HL-60 (cell line): Measurements from ENCODE around the gene STRIT1.

Experiments used
- DNase-seq, 2 experiments: peaks; one replicate each; pipeline ENCODE4 v3.0.0-alpha.2; 2010 to 2020; ENCODE audit warnings: low read depth in 1 of 2, low spot score in 1 of 2
- H3K27ac ChIP-seq: fragments of 250-450 bp; sonication (Bioruptor Pico); replicated peaks from 2 replicates; pipeline ENCODE4 v1.5.1; 2020; ENCODE audit warnings: mild to moderate bottlenecking, moderate library complexity
- H3K27me3 ChIP-seq: fragments of 250-450 bp; sonication (Bioruptor Pico); 2 replicates; pipeline ENCODE4 v1.5.1; 2021; ENCODE audit warnings: mild to moderate bottlenecking, moderate library complexity; ENCODE audit not compliant: insufficient read depth, poor library complexity, severe bottlenecking
- H3K4me3 ChIP-seq: replicated peaks from 2 replicates; pipeline ENCODE4 v1.5.1; 2011; ENCODE audit warnings: mild to moderate bottlenecking, control low read depth, low read length; ENCODE audit not compliant: insufficient read depth
- GABPA ChIP-seq: IDR thresholded peaks from 2 replicates; pipeline ENCODE4 v1.6.1; 2012; ENCODE audit warnings: low read depth
- POLR2AphosphoS5 ChIP-seq: IDR thresholded peaks from 2 replicates; pipeline ENCODE4 v1.6.1; 2012; ENCODE audit warnings: low read depth
- TF ChIP-seq, protein P1 (sequence below): IDR thresholded peaks from one replicate; pipeline ENCODE4 v1.5.1; 2011; ENCODE audit warnings: low read length, control low read depth, inconsistent platforms; ENCODE audit not compliant: insufficient read depth
- TF ChIP-seq, protein P2 (sequence below): IDR thresholded peaks from 2 replicates; pipeline ENCODE4 v1.6.1; 2012; ENCODE audit warnings: low read depth; ENCODE audit not compliant: insufficient replicate concordance

STRIT1 gene

DNA sequence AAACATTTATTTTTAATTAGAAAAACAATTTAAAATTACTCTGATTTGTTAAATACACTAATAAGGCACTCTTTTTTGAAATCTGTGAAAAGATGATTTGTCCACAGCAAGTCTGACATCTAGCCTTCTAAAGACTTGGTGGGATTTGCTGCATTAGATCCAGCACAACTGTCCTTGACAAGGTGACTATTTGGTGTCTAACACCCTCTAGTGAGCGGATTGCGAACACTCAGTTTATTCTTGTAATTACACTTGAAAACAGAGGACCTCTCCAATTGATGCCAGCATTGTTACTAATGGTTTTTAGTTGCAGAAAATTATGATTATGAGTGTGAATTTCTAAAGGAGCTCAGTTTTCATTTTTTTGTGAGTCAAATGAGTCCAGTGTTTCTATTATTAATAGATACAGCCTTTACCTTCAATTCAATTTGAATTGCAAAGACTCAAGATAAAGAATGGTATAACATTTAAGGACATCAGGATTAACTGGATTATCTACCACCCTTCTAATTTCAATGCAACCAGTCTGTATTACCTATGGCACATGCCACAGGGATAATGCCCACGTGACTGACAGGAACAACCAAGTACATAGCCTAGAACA is 29.7 kb upstream of the STRIT1 start:
- Histone ChIP-seq H3K4me3 (no peak overlapping the region), H3K27me3 (no peaks in the 10 kb centered on the region), H3K27ac (no peak overlapping the region)
- DNase-seq = peak; percentile 12 to 60
- TF ChIP-seq, protein P1, sequence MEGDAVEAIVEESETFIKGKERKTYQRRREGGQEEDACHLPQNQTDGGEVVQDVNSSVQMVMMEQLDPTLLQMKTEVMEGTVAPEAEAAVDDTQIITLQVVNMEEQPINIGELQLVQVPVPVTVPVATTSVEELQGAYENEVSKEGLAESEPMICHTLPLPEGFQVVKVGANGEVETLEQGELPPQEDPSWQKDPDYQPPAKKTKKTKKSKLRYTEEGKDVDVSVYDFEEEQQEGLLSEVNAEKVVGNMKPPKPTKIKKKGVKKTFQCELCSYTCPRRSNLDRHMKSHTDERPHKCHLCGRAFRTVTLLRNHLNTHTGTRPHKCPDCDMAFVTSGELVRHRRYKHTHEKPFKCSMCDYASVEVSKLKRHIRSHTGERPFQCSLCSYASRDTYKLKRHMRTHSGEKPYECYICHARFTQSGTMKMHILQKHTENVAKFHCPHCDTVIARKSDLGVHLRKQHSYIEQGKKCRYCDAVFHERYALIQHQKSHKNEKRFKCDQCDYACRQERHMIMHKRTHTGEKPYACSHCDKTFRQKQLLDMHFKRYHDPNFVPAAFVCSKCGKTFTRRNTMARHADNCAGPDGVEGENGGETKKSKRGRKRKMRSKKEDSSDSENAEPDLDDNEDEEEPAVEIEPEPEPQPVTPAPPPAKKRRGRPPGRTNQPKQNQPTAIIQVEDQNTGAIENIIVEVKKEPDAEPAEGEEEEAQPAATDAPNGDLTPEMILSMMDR = peak; percentile 68
- TF ChIP-seq, protein P2, sequence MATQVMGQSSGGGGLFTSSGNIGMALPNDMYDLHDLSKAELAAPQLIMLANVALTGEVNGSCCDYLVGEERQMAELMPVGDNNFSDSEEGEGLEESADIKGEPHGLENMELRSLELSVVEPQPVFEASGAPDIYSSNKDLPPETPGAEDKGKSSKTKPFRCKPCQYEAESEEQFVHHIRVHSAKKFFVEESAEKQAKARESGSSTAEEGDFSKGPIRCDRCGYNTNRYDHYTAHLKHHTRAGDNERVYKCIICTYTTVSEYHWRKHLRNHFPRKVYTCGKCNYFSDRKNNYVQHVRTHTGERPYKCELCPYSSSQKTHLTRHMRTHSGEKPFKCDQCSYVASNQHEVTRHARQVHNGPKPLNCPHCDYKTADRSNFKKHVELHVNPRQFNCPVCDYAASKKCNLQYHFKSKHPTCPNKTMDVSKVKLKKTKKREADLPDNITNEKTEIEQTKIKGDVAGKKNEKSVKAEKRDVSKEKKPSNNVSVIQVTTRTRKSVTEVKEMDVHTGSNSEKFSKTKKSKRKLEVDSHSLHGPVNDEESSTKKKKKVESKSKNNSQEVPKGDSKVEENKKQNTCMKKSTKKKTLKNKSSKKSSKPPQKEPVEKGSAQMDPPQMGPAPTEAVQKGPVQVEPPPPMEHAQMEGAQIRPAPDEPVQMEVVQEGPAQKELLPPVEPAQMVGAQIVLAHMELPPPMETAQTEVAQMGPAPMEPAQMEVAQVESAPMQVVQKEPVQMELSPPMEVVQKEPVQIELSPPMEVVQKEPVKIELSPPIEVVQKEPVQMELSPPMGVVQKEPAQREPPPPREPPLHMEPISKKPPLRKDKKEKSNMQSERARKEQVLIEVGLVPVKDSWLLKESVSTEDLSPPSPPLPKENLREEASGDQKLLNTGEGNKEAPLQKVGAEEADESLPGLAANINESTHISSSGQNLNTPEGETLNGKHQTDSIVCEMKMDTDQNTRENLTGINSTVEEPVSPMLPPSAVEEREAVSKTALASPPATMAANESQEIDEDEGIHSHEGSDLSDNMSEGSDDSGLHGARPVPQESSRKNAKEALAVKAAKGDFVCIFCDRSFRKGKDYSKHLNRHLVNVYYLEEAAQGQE = no peak

DNA sequence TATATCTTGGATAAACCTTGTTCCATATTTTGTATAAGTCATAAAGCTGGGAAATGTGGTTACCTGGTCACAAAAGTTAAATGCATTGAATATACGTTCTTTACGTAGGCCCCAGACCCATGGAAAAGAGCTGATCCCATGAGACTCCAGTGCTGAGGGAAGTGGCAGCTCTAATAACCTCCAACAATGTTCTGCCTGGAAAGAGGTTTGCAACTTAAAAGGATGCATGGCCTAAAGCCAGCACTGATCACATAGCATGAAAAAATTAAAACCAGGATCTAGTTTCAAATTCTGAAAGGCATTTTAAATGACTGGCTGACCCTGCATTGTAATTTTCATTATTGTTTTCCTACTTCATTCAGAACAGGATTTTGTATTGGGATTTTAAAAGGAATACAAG is 27.9 kb upstream of the STRIT1 start:
- TF ChIP-seq, protein P1 = no peak
- TF ChIP-seq, protein P2 = no peak
- TF ChIP-seq GABPA (no peak), POLR2AphosphoS5 (no peak)
- H3K27me3 ChIP-seq = no peaks in the 10 kb centered on the region
- no peak for DNase-seq
- H3K27ac ChIP-seq = no peak overlapping the region
- H3K4me3 ChIP-seq = no peak overlapping the region

DNA sequence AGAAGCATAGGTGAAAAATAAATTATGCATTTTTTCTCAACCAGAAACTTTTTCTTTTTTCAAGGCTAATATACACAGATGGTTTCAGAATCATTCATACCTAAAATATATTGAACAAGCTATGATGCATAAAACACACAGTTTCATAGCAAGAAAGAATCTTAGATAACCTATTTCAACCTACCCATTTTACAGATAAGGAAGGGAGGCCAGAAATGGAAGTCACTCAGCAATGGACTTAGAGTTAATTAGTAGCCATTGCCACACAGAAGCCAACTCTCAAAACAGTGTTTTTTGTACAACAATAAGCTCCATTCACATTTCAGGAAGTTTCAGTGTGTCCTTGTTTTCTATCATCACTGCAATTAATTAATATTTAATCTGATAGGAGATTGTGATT is 27.5 kb upstream of the STRIT1 start:
- no peak for DNase-seq
- Histone ChIP-seq H3K27me3 (no peaks in the 10 kb centered on the region), H3K27ac (no peak overlapping the region), H3K4me3 (no peak overlapping the region)
- TF ChIP-seq, protein P2 = no peak
- TF ChIP-seq, protein P1 = no peak
- TF ChIP-seq POLR2AphosphoS5 = no peak
